Measurements from ENCODE around the gene GRAMD1A.

The GRAMD1A gene

GRCh38 chr19:35056513-35057063 is 56.5 kb downstream of the GRAMD1A start:
- DNase-seq: no peak

- no peak for DNase-seq
Measured at GRCh38 chr19:35058370-35058769, 58.2 kb downstream of the GRAMD1A start.

GRCh38 chr19:35059006-35059798 is 59.1 kb downstream of the GRAMD1A start:
- DNase-seq: no peak

- DNase-seq: no peak
Measured at GRCh38 chr19:35059799-35060091, 59.6 kb downstream of the GRAMD1A start.

GRCh38 chr19:35060160-35060855 is 60.2 kb downstream of the GRAMD1A start:
- DNase-seq: no peak

GRCh38 chr19:35061583-35062373 is 61.7 kb downstream of the GRAMD1A start:
- no peak for DNase-seq

GRCh38 chr19:35062942-35063341 is 62.8 kb downstream of the GRAMD1A start:
- no peak for DNase-seq

- no peak for DNase-seq
Measured at GRCh38 chr19:35063940-35064818, 64.1 kb downstream of the GRAMD1A start.

GRCh38 chr19:35065574-35065973 is 65.5 kb downstream of the GRAMD1A start:
- DNase-seq: no peak

- no peak for DNase-seq
Measured at GRCh38 chr19:35066121-35066520, 66.0 kb downstream of the GRAMD1A start.

GRCh38 chr19:35066691-35067563 is 66.8 kb downstream of the GRAMD1A start:
- no peak for DNase-seq

GRCh38 chr19:35068941-35069634 is 69.0 kb downstream of the GRAMD1A start:
- no peak for DNase-seq

GRCh38 chr19:35069696-35070095 is 69.6 kb downstream of the GRAMD1A start:
- DNase-seq: no peak

- DNase-seq: no peak
Measured at GRCh38 chr19:35070471-35070870, 70.3 kb downstream of the GRAMD1A start.

- DNase-seq: no peak
Measured at GRCh38 chr19:35073516-35073915, 73.4 kb downstream of the GRAMD1A start.

- DNase-seq: no peak
Measured at GRCh38 chr19:35073941-35074340, 73.8 kb downstream of the GRAMD1A start.

- no peak for DNase-seq
Measured at GRCh38 chr19:35074426-35075201, 74.5 kb downstream of the GRAMD1A start.

- no peak for DNase-seq
Measured at GRCh38 chr19:35075202-35076025, 75.3 kb downstream of the GRAMD1A start.

GRCh38 chr19:35076026-35076370 is 75.9 kb downstream of the GRAMD1A start:
- no peak for DNase-seq

Measured in cortex of kidney (tissue), 1 donor.